NCI-H446 (cell line): ENCODE results near the gene BABAM2.
A peak's percentile ranks its signal among the peaks of the same experiment; 100 is the strongest.
"Not testable (repeated sequence)": the region's sequence is repeated elsewhere in the genome, so short reads cannot be mapped to it uniquely, and the experiment has no call there.

Experiments
- DNase-seq, 2 experiments: peaks; one replicate each; lab custom pipeline; 2025; lab: John Stamatoyannopoulos, UW

BABAM2 gene

GRCh38 chr2:28251337-28251736 lies 360.8 kb downstream of the BABAM2 start:
- DNase-seq: no peak

- no peak for DNase-seq
These were observed 361.8 kb downstream of the BABAM2 start for GRCh38 chr2:28252311-28252710.

DNA sequence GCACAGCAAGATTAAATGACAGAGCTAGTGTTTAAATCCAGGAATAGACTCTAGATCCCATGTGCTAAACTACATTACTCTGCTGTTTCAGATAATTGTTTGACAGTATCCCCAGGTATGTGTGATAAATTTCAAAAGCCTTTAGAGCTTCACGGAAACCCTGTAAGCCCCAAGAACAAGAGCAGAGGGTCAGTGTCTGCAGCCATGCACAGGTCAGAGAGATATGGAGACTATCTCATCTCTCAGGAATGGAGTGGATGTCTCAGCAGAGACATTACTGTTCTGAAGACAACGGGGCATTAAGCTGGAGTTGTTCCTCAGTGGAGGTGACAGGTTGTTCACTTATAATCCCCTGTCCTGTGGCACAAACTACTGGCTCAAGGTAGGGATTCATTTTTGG lies 363.0 kb downstream of the BABAM2 start:
- DNase-seq: no peak

- not testable (repeated sequence) for DNase-seq
These were observed 364.7 kb downstream of the BABAM2 start for GRCh38 chr2:28255231-28255630.

GRCh38 chr2:28257182-28257581 lies 366.7 kb downstream of the BABAM2 start:
- DNase-seq: no peak

GRCh38 chr2:28259226-28259625 lies 368.7 kb downstream of the BABAM2 start:
- not testable (repeated sequence) for DNase-seq

- DNase-seq: no peak
These were observed 373.2 kb downstream of the BABAM2 start for GRCh38 chr2:28263690-28264089.

GRCh38 chr2:28267282-28267681 lies 376.8 kb downstream of the BABAM2 start:
- no peak for DNase-seq

DNA sequence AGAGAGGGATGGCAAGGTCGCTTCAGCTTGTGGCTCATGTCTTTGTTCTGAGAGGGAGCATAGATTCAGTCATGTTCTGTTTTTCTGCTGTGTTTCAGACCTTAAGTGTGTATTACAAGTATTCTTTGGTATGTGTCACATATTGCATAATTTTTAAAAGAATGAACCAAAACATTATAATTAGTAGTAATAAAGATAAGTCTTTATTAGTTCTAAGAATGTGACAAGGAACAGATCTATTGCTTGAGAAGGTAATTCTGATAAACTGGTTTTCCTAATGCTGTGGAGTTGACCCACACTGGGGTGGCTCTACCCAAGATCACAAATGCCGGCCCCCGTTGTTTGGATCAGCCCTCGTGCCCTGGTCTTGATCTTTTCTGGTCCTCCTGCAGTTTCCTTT lies 377.9 kb downstream of the BABAM2 start:
- DNase-seq: no peak

DNA sequence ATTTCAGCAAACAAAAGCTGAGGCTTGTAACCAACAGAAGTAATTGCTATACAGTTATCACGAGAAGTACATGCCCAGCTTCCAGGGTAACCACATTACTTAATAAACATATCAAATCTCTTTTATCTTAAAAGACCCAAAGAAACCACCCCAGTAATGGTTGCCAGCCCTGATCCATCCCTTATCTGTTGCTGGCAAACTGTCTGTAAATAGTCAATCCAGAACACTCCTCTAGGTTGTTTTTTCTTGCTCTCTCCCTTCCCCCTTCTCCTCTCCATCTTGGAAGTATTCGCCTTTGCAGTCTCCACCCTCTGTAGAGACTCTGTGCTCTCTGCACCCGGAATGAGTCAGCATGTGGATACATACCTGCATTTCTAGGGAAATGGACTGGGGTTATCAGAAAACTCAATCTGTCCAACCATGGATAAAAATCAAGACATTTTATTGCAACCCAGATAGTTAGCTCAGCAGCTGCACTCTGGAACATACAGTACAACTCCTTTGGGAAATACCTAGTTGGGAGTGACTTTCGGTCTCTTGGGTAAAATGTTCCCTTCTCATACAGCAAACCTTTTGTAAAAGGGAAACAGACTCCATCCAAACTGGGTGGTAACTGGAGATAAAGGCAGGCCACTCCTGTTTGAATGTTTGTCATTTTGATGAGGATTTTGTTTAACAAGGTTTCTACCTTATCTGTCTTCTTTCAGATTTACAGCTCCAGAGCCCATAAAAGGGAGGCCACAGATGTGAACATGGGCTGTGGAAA lies 378.7 kb downstream of the BABAM2 start:
- DNase-seq: no peak

GRCh38 chr2:28270456-28271152 lies 380.1 kb downstream of the BABAM2 start:
- no peak for DNase-seq

- DNase-seq: no peak
These were observed 380.8 kb downstream of the BABAM2 start for GRCh38 chr2:28271231-28271918.

GRCh38 chr2:28271919-28272250 lies 381.4 kb downstream of the BABAM2 start:
- DNase-seq: no peak

DNA sequence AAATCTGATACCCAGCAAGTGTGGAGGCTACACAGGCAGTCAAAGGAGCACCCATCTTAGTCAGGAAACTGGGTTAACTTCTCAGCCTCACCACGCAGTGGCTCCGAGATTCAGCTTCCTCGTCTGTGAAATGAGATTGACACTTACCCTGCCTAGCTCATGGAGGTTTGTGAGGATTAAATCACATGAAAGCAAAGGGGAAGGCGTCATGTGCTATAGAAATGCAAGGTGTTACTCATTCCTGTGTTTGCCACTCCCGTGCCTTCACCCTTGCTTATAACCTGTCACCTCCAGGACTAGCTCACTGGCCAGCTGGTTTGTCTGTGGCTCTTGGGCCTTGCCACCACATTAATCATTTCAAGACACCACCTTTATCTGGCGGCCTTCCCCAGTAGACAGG lies 383.2 kb downstream of the BABAM2 start:
- no peak for DNase-seq

- DNase-seq: no peak
These were observed 384.6 kb downstream of the BABAM2 start for GRCh38 chr2:28274911-28275685.

DNA sequence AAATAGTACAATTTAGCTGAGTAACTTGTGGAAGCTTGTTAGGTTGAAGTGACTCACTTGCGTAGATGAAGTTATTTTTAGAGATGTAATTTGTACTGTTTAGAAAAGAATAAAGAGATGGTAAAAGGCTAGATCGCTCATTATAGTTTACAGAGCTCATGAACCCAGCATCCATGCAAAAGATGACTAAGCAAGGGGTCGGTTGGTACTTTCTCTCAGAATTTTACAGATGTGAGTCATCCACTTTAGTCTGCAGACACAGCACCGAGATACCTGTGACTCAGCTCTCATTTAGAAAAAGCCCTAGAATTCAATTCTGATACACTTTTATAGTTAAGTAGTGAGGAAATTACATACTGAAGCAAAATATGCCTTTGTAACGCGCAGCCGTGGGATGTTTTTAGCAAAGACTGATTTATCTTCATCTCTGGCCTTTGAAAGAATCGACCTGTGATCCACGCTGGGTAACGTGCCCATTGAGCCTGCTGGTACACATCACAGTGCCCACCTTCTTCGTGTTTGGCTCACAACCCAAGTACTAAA lies 385.6 kb downstream of the BABAM2 start:
- peak in 1 of 2 experiments; percentile 2 for DNase-seq

DNA sequence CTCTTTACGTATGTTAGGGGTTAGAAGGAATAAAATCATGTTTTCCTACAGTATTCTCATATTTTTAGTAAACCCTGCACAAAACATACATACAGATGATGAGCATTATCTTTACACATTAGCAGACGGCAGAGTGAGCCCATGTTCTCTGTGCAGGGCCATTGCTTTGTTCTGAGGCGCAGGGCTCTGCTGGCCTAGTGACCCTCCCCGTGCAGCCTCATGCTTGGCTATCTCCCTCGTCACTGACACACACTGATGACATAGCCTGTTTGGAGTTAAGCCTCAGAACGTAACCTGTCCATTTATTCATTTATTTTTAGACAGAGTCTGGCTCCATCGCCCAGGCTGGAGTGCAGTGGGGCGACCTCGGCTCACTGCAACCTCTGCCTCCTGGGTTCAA lies 386.3 kb downstream of the BABAM2 start:
- no peak for DNase-seq

DNA sequence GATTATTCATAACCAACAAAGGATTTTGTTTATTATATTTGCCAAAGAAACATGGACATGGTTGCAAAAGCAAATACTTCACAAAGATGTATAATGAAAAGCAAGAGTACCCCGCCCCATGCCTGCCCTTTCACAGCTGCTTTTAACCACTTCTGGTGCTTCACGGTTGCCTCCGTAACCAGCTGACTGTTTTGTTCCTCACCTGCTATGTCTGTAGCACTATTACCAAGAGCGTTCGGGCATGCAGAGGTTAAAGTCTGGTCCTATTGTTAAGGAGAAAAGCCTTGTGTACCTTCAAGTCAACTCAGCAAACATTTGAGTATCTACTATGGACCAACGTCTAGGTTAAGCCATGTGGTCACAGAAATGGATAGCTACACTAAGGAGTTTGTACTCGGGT lies 386.9 kb downstream of the BABAM2 start:
- no peak for DNase-seq

DNA sequence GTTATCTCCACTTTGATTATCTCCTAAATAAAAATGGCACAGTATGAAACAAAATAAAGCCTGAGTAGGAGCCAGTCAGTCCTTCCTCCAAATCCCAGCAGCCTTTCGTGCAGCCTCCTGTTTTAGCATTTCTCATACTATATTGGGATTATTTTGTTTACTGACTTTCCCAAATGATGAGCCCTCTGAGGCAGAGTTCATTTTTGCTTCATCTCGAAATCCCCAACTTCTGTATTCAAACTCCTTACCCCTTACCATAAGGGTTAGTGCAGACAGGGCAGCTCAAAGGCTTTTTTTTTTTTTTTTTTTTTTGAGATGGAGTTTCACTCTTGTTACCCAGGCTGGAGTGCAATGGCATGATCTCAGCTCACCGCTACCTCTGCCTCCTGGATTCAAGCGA lies 388.8 kb downstream of the BABAM2 start:
- no peak for DNase-seq

GRCh38 chr2:28280619-28281018 lies 390.1 kb downstream of the BABAM2 start:
- no peak for DNase-seq

DNA sequence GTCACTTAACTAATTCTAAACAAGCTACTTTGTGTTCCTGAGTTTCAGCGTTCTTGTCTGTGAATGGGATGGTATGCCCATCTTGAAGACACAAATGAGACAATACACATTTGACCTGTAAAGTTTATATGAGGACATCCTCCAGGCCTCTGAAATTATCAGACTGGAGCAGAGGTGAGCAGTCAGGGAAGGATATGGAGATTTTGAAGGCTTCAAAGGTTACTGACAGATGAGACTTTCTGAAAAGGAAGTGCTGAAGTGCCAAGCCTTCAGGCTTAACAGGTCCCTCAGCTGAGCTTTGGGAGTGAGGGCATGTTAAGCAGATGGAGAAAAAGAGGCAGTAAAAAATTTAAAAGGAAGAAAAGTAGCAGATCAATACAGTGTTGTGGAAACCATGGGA lies 391.2 kb downstream of the BABAM2 start:
- no peak for DNase-seq

DNA sequence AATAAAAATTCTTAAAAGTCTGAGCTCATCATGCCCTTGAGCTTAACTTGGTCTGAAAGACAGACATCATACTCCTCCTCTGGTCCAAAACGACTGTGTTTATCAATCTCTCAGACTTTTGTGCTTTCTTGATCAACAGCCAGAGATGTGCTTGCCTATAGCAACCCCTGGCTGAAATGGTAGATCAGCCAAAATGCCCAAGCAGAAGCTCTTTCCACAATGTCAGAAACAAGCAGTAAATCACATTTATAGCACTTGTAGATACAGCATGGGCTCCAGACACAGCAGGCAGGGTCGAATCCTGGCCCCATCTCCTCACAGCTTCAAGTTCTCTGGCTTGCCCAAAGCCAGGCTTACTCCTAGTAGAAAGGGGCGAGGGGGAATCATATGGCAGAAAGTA lies 391.7 kb downstream of the BABAM2 start:
- DNase-seq: no peak
